ENCODE data around the gene IL6ST. TPM values are rescaled to one million over a fixed set of nuclear protein-coding genes. Genes with fewer than 3 reads are reported as not detected.

Gene IL6ST
- total RNA-seq, 3 donors from 2014 or later = 78.0 to 209 (median 126) TPM

DNA sequence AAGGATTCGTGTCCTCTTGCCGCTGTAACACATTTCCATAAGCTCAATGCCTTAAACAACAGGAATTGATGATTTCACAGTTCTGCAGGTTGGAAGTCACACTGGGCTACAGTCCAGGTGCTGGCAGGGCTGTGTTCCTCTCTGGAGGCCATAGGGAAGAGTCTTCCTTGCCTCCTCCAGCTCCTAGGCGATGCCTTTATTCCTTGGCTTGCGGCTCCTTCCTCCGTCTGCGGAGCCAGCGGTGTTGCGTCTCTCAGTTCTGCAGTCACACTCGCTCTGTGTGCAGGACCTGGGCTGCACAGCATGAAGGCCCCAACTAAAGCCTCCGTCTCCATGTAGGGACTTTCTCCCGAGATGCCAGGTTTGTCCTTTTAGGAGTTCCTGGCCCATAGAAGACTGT is 70.0 kb downstream of the IL6ST start:
- TF ChIP-seq, protein P1, sequence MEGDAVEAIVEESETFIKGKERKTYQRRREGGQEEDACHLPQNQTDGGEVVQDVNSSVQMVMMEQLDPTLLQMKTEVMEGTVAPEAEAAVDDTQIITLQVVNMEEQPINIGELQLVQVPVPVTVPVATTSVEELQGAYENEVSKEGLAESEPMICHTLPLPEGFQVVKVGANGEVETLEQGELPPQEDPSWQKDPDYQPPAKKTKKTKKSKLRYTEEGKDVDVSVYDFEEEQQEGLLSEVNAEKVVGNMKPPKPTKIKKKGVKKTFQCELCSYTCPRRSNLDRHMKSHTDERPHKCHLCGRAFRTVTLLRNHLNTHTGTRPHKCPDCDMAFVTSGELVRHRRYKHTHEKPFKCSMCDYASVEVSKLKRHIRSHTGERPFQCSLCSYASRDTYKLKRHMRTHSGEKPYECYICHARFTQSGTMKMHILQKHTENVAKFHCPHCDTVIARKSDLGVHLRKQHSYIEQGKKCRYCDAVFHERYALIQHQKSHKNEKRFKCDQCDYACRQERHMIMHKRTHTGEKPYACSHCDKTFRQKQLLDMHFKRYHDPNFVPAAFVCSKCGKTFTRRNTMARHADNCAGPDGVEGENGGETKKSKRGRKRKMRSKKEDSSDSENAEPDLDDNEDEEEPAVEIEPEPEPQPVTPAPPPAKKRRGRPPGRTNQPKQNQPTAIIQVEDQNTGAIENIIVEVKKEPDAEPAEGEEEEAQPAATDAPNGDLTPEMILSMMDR (IDR thresholded peaks at IDR 0.05) = no peak
- no peaks in the 10 kb centered on the region for H3K9me3 ChIP-seq
- ATAC-seq (no peak), DNase-seq (no peak)
- intact Hi-C loops (cut with DNase I, micrococcal nuclease) = no loop called here
- no peak overlapping the region for H3K4me3 ChIP-seq
- no peaks in the 10 kb centered on the region for H3K4me1 ChIP-seq (ENCODE audit: low read depth)
- H3K36me3 ChIP-seq (ENCODE audit: low read depth) = no peaks in the 10 kb centered on the region

DNA sequence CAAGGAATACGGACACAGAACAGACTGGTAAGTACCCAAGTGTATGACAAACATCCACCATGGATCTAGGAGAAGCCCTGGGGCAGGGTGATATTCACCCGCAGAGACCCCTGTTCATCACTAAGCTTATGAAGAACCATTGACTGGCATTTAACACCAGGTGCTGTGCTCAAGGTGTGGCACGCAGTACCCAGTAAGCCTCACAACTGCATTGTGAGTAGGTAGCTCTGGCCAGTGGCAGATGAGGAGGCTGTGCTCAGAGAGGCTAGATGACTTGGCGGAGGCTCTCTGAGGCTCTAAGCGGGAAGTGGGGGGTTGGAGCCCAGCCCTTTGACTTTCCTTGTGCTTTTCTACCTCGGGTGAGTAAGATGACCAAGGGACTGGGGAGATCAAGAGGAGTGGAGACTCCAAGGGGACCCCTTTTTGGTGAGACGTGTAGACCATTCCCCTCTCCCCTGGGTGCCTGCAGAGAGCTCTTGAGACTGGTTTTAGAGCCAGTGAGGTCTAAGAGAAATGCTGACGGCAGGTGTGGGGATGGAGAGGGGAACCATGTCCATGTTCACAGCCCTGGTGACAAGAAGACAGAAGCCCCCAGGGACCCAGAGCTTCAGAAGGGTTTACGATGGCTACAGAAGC is 70.8 kb downstream of the IL6ST start:
- no peak overlapping the region for H3K4me3 ChIP-seq
- H3K36me3 ChIP-seq (ENCODE audit: low read depth) = no peaks in the 10 kb centered on the region
- H3K9me3 ChIP-seq = no peaks in the 10 kb centered on the region
- DNase-seq = no peak
- intact Hi-C loops (cut with DNase I, micrococcal nuclease) = no loop called here
- peak; percentile 20 for ATAC-seq
- TF ChIP-seq, protein P1 (IDR thresholded peaks at IDR 0.05) = no peak
- H3K4me1 ChIP-seq (ENCODE audit: low read depth) = no peaks in the 10 kb centered on the region

DNA sequence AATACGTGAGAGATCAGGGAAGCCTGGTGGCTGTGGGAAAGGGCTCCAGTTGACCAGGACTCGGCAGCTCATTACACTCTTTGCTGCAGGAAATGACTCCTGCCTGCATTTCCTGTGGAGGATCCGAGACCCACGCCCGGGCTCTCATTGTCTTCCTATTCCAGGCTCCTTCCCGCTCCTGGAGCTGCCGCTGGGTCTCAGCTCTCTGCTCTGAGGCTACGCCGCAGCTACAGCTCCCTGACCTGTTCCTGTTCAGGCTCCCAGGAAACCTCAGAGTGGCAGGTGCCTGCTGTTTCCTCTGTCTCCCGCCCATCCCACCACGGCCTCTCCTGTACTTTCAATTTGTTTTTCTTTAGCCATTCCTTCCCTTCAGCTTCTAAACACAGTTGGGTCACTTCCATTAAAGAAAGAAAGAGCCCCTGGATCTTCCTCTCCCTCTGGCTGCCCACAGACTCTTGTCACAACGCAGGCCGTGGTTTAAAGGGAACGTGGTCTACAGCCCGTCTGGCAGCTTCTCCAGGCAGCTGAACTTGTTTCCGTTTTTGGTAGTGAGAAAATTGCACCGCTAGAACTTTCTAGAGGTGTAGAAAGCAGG is 71.5 kb downstream of the IL6ST start:
- intact Hi-C loops (cut with DNase I, micrococcal nuclease) = no loop called here
- Histone ChIP-seq H3K4me1 (ENCODE audit: low read depth) (no peaks in the 10 kb centered on the region), H3K36me3 (ENCODE audit: low read depth) (no peaks in the 10 kb centered on the region), H3K4me3 (no peak overlapping the region), H3K9me3 (no peaks in the 10 kb centered on the region)
- ATAC-seq = peak; percentile 54
- DNase-seq = peak in 1 of 3 donors; percentile 10
- TF ChIP-seq, protein P1 (IDR thresholded peaks at IDR 0.05) = no peak

DNA sequence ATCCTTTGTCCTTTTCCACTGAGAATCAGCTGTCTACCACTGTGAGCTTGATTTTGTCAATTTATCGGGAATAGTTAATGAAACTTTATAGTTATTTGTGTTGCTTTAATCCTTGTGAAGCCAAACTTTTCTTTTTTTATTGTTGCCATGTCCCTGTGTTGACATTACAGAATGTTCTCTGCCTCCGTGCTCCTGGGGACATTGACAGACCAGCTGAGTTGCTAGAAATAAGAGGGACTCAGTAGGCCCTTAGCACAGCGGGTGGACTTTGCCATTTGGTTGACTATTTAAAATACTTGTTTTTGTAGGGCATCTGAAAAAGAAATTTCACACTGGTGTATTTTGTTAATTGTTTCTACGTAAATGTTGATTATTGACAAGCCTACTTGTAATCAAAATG is 73.1 kb downstream of the IL6ST start:
- ATAC-seq (no peak), DNase-seq (no peak)
- H3K36me3 ChIP-seq (ENCODE audit: low read depth) = no peaks in the 10 kb centered on the region
- TF ChIP-seq, protein P1 (IDR thresholded peaks at IDR 0.05) = no peak
- no peaks in the 10 kb centered on the region for H3K4me1 ChIP-seq (ENCODE audit: low read depth)
- no peaks in the 10 kb centered on the region for H3K9me3 ChIP-seq
- no peak overlapping the region for H3K4me3 ChIP-seq
- intact Hi-C loops (cut with DNase I, micrococcal nuclease) = no loop called here

DNA sequence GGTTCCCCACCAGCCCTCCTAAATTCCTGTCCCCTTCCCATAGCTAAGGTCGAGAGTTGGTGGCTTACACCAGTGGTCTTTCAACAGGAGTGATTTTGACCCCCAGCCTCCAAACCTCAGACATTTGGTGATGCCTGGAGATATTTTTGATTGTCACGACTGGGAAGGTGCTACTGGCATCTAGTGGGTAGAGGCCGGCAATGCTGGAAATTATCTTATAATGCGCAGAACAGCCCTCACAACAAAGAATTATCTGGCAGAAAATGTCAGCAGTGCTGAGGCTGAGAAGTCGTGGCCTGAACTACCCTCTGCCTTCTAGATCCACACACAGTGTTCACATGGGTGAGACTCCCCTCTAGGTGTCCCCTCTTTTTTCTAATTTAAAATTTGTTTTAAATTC is 74.0 kb downstream of the IL6ST start:
- no peaks in the 10 kb centered on the region for H3K36me3 ChIP-seq (ENCODE audit: low read depth)

More for the DNA sequence above, 74.0 kb downstream of the IL6ST start:
- ATAC-seq = no peak
- intact Hi-C loops (cut with DNase I, micrococcal nuclease) = no loop called here
- DNase-seq = no peak
- no peaks in the 10 kb centered on the region for H3K9me3 ChIP-seq
- no peak overlapping the region for H3K4me3 ChIP-seq
- TF ChIP-seq, protein P1 (IDR thresholded peaks at IDR 0.05) = no peak
- H3K4me1 ChIP-seq (ENCODE audit: low read depth) = no peaks in the 10 kb centered on the region

Measured in mucosa of descending colon (tissue), 3 donors.